ENCODE data around the gene SLC6A19. TPM values are rescaled to one million over a fixed set of nuclear protein-coding genes. Genes with fewer than 3 reads are reported as not detected.
"Not testable (repeated sequence)": the region's sequence is repeated elsewhere in the genome, so short reads cannot be mapped to it uniquely, and the experiment has no call there.

The SLC6A19 gene
- total RNA-seq, 1 donor from 2014 or later: not detected

- Histone ChIP-seq H3K36me3 (no peaks in the 10 kb centered on the region), H3K27ac (no peak overlapping the region), H3K4me1 (no peaks in the 10 kb centered on the region), H3K9me3 (no peaks in the 10 kb centered on the region), H3K27me3 (no peaks in the 10 kb centered on the region), H3K4me3 (no peak overlapping the region)
- no peak for DNase-seq (ENCODE audit: extremely low spot score in 2 of 2)
- no peak for TF ChIP-seq POLR2AphosphoS5 (IDR thresholded peaks at IDR 0.05; ENCODE audit: insufficient read depth in 1 of 2, low read depth in 1 of 2)
- TF ChIP-seq CTCF (IDR thresholded peaks at IDR 0.05): no peak
- no peak for TF ChIP-seq POLR2A (IDR thresholded peaks at IDR 0.05)
- intact Hi-C loops (cut with DNase I): no loop called here
These were observed 24.8 kb downstream of the SLC6A19 start for GRCh38 chr5:1226231-1226630.

GRCh38 chr5:1226839-1227581 lies 25.6 kb downstream of the SLC6A19 start:
- H3K36me3 ChIP-seq: no peaks in the 10 kb centered on the region
- H3K9me3 ChIP-seq: no peaks in the 10 kb centered on the region
- no peaks in the 10 kb centered on the region for H3K27me3 ChIP-seq
- DNase-seq (ENCODE audit: extremely low spot score in 2 of 2): no peak
- no peak overlapping the region for H3K27ac ChIP-seq
- TF ChIP-seq CTCF (IDR thresholded peaks at IDR 0.05) (no peak), POLR2A (IDR thresholded peaks at IDR 0.05) (no peak), POLR2AphosphoS5 (IDR thresholded peaks at IDR 0.05; ENCODE audit: insufficient read depth in 1 of 2, low read depth in 1 of 2) (no peak)
- intact Hi-C loops (cut with DNase I): no loop called here
- no peaks in the 10 kb centered on the region for H3K4me1 ChIP-seq
- no peak overlapping the region for H3K4me3 ChIP-seq

- Histone ChIP-seq H3K4me3 (no peak overlapping the region), H3K36me3 (no peaks in the 10 kb centered on the region), H3K27ac (no peak overlapping the region), H3K9me3 (no peaks in the 10 kb centered on the region), H3K4me1 (no peaks in the 10 kb centered on the region), H3K27me3 (no peaks in the 10 kb centered on the region)
- no peak for DNase-seq (ENCODE audit: extremely low spot score in 2 of 2)
- TF ChIP-seq CTCF (IDR thresholded peaks at IDR 0.05): no peak
- TF ChIP-seq POLR2A (IDR thresholded peaks at IDR 0.05): no peak
- intact Hi-C loops (cut with DNase I): no loop called here
These were observed 26.3 kb downstream of the SLC6A19 start for GRCh38 chr5:1227667-1228066.

GRCh38 chr5:1228120-1228519 lies 26.7 kb downstream of the SLC6A19 start:
- Histone ChIP-seq H3K9me3 (no peaks in the 10 kb centered on the region), H3K27me3 (no peaks in the 10 kb centered on the region), H3K27ac (no peak overlapping the region), H3K36me3 (no peaks in the 10 kb centered on the region), H3K4me3 (no peak overlapping the region), H3K4me1 (no peaks in the 10 kb centered on the region)
- TF ChIP-seq POLR2A (IDR thresholded peaks at IDR 0.05): no peak
- no peak for TF ChIP-seq CTCF (IDR thresholded peaks at IDR 0.05)
- TF ChIP-seq POLR2AphosphoS5 (IDR thresholded peaks at IDR 0.05; ENCODE audit: insufficient read depth in 1 of 2, low read depth in 1 of 2): no peak
- DNase-seq (ENCODE audit: extremely low spot score in 2 of 2): no peak
- intact Hi-C loops (cut with DNase I): no loop called here

GRCh38 chr5:1229023-1229422 lies 27.6 kb downstream of the SLC6A19 start:
- H3K4me3 ChIP-seq; H3K27ac ChIP-seq; H3K4me1 ChIP-seq; H3K9me3 ChIP-seq; DNase-seq (ENCODE audit: extremely low spot score in 2 of 2); H3K27me3 ChIP-seq; H3K36me3 ChIP-seq; intact Hi-C loops (cut with DNase I): not testable (repeated sequence)
